K562 (cell line): Measurements from ENCODE around the gene FGF5. TPM values are rescaled to one million over a fixed set of nuclear protein-coding genes. Genes with fewer than 3 reads are reported as not detected.

Source experiments
- ATAC-seq: fragments of 200-7000 bp; cut with Tn5 transposase; 3 replicates; pipeline ENCODE4 v1.9.1; 2020; ENCODE audit warnings: moderate library complexity
- BruUV-seq: library from RNA; stranded (reverse); fragments of 400-500 nt; replicated peaks from 2 replicates; lab custom pipeline; 2021; lab: Mats Ljungman, UMichigan
- CTCF ChIA-PET: fragments of 300-600 bp; formaldehyde crosslinking; extraction: SDS; loops from one replicate; lab custom pipeline; 2021; ENCODE audit warnings: low intra/inter-chr PET ratio; lab: Yijun Ruan, JAX
- POLR2A ChIA-PET: fragments of 300-600, 350-650 bp; sonication (Branson Sonifier 250); formaldehyde crosslinking; extraction: SDS; loops from one replicate; lab custom pipeline; 2021; ENCODE audit warnings: antibody characterized with exemption, inconsistent platforms; lab: Yijun Ruan, JAX
- DNase-seq, 4 experiments: peaks; one replicate each; pipeline versions ENCODE4 v3.0.0 to v3.0.0-alpha.2; 2011 to 2018; ENCODE audit warnings: low spot score in 3 of 4, mixed read lengths in 3 of 4; ENCODE audit errors: extremely low read depth in 1 of 4
- FAIRE-seq: peaks from 2 replicates; lab custom pipeline; 2011; peaks lifted over from hg19 to GRCh38; lab: Jason Lieb, UNC
- H2AFZ ChIP-seq: 2 replicates; pipeline ENCODE4 v1.6.0; 2011; ENCODE audit warnings: low read depth, low read length, control low read depth, inconsistent platforms
- H3K27ac ChIP-seq: fragments of 200-600 bp; 3 replicates; pipeline ENCODE4 v1.8.0; 2011; ENCODE audit warnings: low read depth, mild to moderate bottlenecking, control low read depth, inconsistent platforms, low read length, moderate library complexity, mixed read lengths; ENCODE audit errors: extremely low read depth
- H3K27me3 ChIP-seq, 2 experiments: fragments of 300-600 bp in 1 of 2; 2 replicates in 1 of 2; 3 replicates in 1 of 2; pipeline versions ENCODE4 v1.6.0 to v1.8.0; 2011; ENCODE audit warnings: inconsistent platforms in 2 of 2, low read length in 2 of 2, mild to moderate bottlenecking in 1 of 2, mixed read lengths in 1 of 2, moderate library complexity in 1 of 2; ENCODE audit not compliant: control insufficient read depth in 2 of 2, insufficient read depth in 2 of 2
- H3K36me3 ChIP-seq: fragments of 300-600 bp; 3 replicates; pipeline ENCODE4 v1.8.0; 2011; ENCODE audit warnings: mild to moderate bottlenecking, low read length, inconsistent platforms; ENCODE audit not compliant: control insufficient read depth, insufficient read depth
- H3K4me1 ChIP-seq, 2 experiments: fragments of 200-600 bp in 1 of 2; replicated peaks in 1 of 2; 2 replicates in 1 of 2; 3 replicates in 1 of 2; pipeline versions ENCODE4 v1.5.1 to v1.8.0; 2011; ENCODE audit warnings: inconsistent platforms in 2 of 2, low read length in 2 of 2, mild to moderate bottlenecking in 1 of 2, mixed read lengths in 1 of 2, moderate library complexity in 1 of 2; ENCODE audit not compliant: control insufficient read depth in 2 of 2, insufficient read depth in 2 of 2
- H3K4me2 ChIP-seq: 2 replicates; pipeline ENCODE4 v1.6.1; 2011; ENCODE audit warnings: low read length, control low read depth, inconsistent platforms, mixed read lengths; ENCODE audit not compliant: insufficient read depth
- H3K4me3 ChIP-seq: fragments of 200-600 bp; sonication (generic), shearing (Covaris generic); 2 replicates; pipeline ENCODE4 v1.5.1; 2016; ENCODE audit warnings: control low read depth, inconsistent platforms
- H3K79me2 ChIP-seq: fragments of 200-600 bp; 3 replicates; pipeline ENCODE4 v1.8.0; 2011; ENCODE audit warnings: low read length, inconsistent platforms; ENCODE audit not compliant: control insufficient read depth, insufficient read depth
- H3K9ac ChIP-seq, 2 experiments: 2 replicates each; pipeline versions ENCODE4 v1.6.0 to v1.6.1; 2011; ENCODE audit warnings: low read depth in 2 of 2, low read length in 2 of 2, control low read depth in 1 of 2, inconsistent platforms in 1 of 2, mild to moderate bottlenecking in 1 of 2, mixed read lengths in 1 of 2; ENCODE audit not compliant: insufficient read depth in 1 of 2
- H3K9me1 ChIP-seq: one replicate; pipeline ENCODE4 v1.6.0; 2011; ENCODE audit warnings: inconsistent platforms, mild to moderate bottlenecking, low read length, moderate library complexity; ENCODE audit not compliant: control insufficient read depth, insufficient read depth
- H3K9me3 ChIP-seq: replicated peaks from 2 replicates; pipeline ENCODE4 v1.5.1; 2011; ENCODE audit warnings: low read depth, low read length, inconsistent platforms; ENCODE audit not compliant: control insufficient read depth, insufficient read depth
- H4K20me1 ChIP-seq: replicated peaks from 2 replicates; pipeline ENCODE4 v1.6.1; 2011; ENCODE audit warnings: low read length, inconsistent platforms, mixed read lengths; ENCODE audit not compliant: control insufficient read depth, insufficient read depth
- HDAC3 ChIP-seq: fragments of 450-650 bp; IDR thresholded peaks from 2 replicates; pipeline ENCODE4 v1.6.1; 2018; ENCODE audit warnings: borderline replicate concordance, mild to moderate bottlenecking, moderate library complexity; ENCODE audit not compliant: partially characterized antibody
- MECOM ChIP-seq: fragments of 250-450 bp; sonication (Bioruptor Pico); IDR thresholded peaks from 2 replicates; pipeline ENCODE4 v1.8.0; 2022; ENCODE audit warnings: inconsistent platforms
- MEIS2 ChIP-seq: fragments of 450-650 bp; IDR thresholded peaks from 2 replicates; pipeline ENCODE4 v1.6.1; 2014; ENCODE audit warnings: mild to moderate bottlenecking; ENCODE audit not compliant: partially characterized antibody
- SMARCA4 ChIP-seq: fragments of 450-650 bp; IDR thresholded peaks from 2 replicates; pipeline ENCODE4 v1.6.1; 2016
- SNRNP70 ChIP-seq: fragments of 200-400 bp; formaldehyde crosslinking; optimal IDR thresholded peaks from 2 replicates; pipeline ENCODE3; 2017; ENCODE audit warnings: low read depth, low read length
- TCF7 ChIP-seq: sonication (generic); IDR thresholded peaks from 2 replicates; pipeline ENCODE4 v1.6.1; 2016; ENCODE audit warnings: antibody characterized with exemption, borderline replicate concordance
- in situ Hi-C: fragments of 300-500 bp; cut with MboI; formaldehyde crosslinking; loops from 4 replicates; pipeline ENCODE4 v1.15.0; 2018; ENCODE audit warnings: inconsistent platforms, mixed read lengths
- intact Hi-C: fragments of 100-400 bp; cut with micrococcal nuclease; formaldehyde crosslinking; loops from 2 replicates; pipeline ENCODE4 v1.14.2; 2022
- polyA plus RNA-seq, 8 experiments: library from polyadenylated mRNA; depleted of rRNA in 4 of 8; stranded (reverse) in 5 of 8; unstranded in 3 of 8; fragments of >200 nt; fragmentation: Nextera tagmentation in 2 of 8; fragmentation: Illumina TruSeq in 1 of 8; extraction: Ambion mirVana in 2 of 8; extraction: Trizol in 1 of 8; gene quantifications; 2 replicates each; pipeline versions ENCODE4 v1.2.1 to v1.2.3, GENCODE V29; 2011 to 2014; ENCODE audit warnings: inconsistent platforms in 1 of 8, missing spikeins in 1 of 8
- total RNA-seq, 7 experiments: library from RNA; depleted of rRNA in 6 of 7; stranded (reverse); fragments of >200 nt in 6 of 7; fragmentation: Illumina TruSeq in 2 of 7; extraction: Trizol in 2 of 7; gene quantifications; 2 replicates each; pipeline versions ENCODE4 v1.2.1 to v1.2.3, GENCODE V29; 2011 to 2021; ENCODE audit warnings: low replicate concordance in 1 of 7
- TF ChIP-seq, protein P1 (sequence below), 2 experiments: IDR thresholded peaks in 1 of 2; conservative IDR thresholded peaks in 1 of 2; 2 replicates each; pipeline ENCODE4 v1.6.1; 2016; ENCODE audit warnings: low read depth in 2 of 2, mild to moderate bottlenecking in 1 of 2, missing compliant biosample characterization in 1 of 2, missing genetic modification characterization in 1 of 2, moderate library complexity in 1 of 2

The FGF5 gene
- total and polyA plus RNA-seq, 9 of the 15 experiments (the other 6 are each of a cell fraction or from before 2014, with no cell fraction given), result 0.38 to 2.7 (median 1.1) TPM

DNA sequence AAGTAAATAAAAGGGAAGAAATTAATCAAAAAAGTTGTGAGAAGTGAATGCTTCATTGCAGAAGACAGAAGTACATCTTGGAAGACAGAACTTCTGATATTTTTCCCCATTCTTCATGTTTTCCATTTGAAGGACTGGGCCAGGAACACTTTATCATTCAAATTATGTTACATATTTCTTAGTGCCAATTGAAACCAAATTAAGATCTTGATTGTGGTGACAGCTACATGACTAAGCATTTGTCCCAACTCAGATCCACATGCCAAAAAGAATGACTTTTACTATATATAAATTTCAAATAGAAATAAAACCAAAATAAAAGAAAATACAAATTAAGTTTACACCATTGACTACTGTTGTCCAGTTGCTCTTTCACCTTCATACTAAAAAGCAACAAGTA, 14.0 kb upstream of the FGF5 start (continued):
- 0 out of 2 replicates have a peak, but pooled peaks have one; percentile 26 for TF ChIP-seq SMARCA4
- no peak for TF ChIP-seq SNRNP70

DNA sequence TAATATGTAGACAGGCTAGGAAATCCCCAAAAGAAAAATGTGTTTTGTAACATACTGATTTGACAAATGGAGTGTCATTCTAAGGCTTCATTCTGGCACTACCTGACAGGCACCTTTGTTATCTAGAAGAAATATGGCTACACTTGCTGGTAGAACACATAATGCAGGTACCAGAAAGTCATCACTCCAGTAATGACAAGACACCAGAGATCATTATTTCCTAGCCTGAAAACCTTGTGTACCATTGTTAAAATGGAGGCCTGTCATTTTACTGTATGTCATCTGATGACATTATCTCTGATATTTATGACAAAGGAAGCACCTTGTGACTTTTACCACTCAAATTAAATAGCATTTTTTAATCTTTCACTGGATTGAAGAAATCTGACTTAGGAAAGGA, 13.5 kb upstream of the FGF5 start:
- in situ Hi-C loops (no loop called here), intact Hi-C loops (no loop called here)
- no TSS peak for BruUV-seq
- peak overlapping the region; percentile 40 for H3K4me2 ChIP-seq
- no peaks in the 10 kb centered on the region for H4K20me1 ChIP-seq
- H3K27me3 ChIP-seq, result no peaks in the 10 kb centered on the region
- peak overlapping the region in 1 of 2 experiments; percentile 27; a peak in 2 of 4 replicates for H3K9ac ChIP-seq
- peak overlapping the region; percentile 56 for H3K27ac ChIP-seq
- no peak overlapping the region for H3K4me3 ChIP-seq
- ChIA-PET POLR2A (interaction anchor here (1.0 kb wide), 1 partner anchor 13 kb away, joined by 5 read pairs; no protein-coding TSS in a partner anchor), CTCF (no interaction called here)
- no peaks in the 10 kb centered on the region for H3K36me3 ChIP-seq
- no peaks in the 10 kb centered on the region for H3K9me1 ChIP-seq
- H2AFZ ChIP-seq, result peak overlapping the region; percentile 88
- ATAC-seq (peak; percentile 6; the same call in 1 of the 3 replicates), DNase-seq (no peak), FAIRE-seq (no peak)
- H3K79me2 ChIP-seq, result no peaks in the 10 kb centered on the region
- TF ChIP-seq MEIS2, result peak; percentile 82
- TF ChIP-seq, protein P1, sequence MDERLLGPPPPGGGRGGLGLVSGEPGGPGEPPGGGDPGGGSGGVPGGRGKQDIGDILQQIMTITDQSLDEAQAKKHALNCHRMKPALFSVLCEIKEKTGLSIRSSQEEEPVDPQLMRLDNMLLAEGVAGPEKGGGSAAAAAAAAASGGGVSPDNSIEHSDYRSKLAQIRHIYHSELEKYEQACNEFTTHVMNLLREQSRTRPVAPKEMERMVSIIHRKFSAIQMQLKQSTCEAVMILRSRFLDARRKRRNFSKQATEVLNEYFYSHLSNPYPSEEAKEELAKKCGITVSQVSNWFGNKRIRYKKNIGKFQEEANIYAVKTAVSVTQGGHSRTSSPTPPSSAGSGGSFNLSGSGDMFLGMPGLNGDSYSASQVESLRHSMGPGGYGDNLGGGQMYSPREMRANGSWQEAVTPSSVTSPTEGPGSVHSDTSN (CRISPR knock-in tag; IDR thresholded peaks at IDR 0.05; ENCODE audit: low read depth), result no peak
- TF ChIP-seq, protein P1 (tag; conservative IDR thresholded peaks at IDR 0.05; ENCODE audit: low read depth), result peak; percentile 65
- no peak for TF ChIP-seq TCF7
- no peak for TF ChIP-seq HDAC3
- TF ChIP-seq MECOM (CRISPR knock-in tag), result peak; percentile 82
- no peaks in the 10 kb centered on the region for H3K9me3 ChIP-seq
- peaks cover 0 to 28% of the 10 kb centered on the region in 2 experiments; a peak in 3 of 5 replicates for H3K4me1 ChIP-seq
